IMR-90 (cell line): ENCODE results near the gene DRD4.

Source experiments
- BHLHE40 ChIP-seq: fragments of 150-350 bp; IDR thresholded peaks from 2 replicates; pipeline ENCODE4 v1.6.1; 2016; ENCODE audit warnings: mild to moderate bottlenecking, low read depth, low read length
- CEBPB ChIP-seq: IDR thresholded peaks from 2 replicates; pipeline ENCODE4 v1.6.1; 2012; ENCODE audit warnings: low read depth, low read length, improper control_type of control experiment
- CHD1 ChIP-seq: IDR thresholded peaks from 2 replicates; pipeline ENCODE4 v1.6.1; 2012; ENCODE audit warnings: low read depth, low read length, improper control_type of control experiment
- FOS ChIP-seq: fragments of 150-350 bp; IDR thresholded peaks from 2 replicates; pipeline ENCODE4 v1.6.1; 2016; ENCODE audit warnings: low read depth, low read length
- NFE2L2 ChIP-seq: fragments of 150-350 bp; IDR thresholded peaks from 2 replicates; pipeline ENCODE4 v1.6.1; 2016; ENCODE audit warnings: low read depth, mild to moderate bottlenecking, low read length
- POLR2A ChIP-seq: IDR thresholded peaks from 2 replicates; pipeline ENCODE4 v1.6.1; 2012; ENCODE audit warnings: mild to moderate bottlenecking, low read depth, low read length
- RAD21 ChIP-seq: IDR thresholded peaks from 2 replicates; pipeline ENCODE4 v1.6.1; 2012; ENCODE audit warnings: low read length, improper control_type of control experiment
- RCOR1 ChIP-seq: IDR thresholded peaks from 2 replicates; pipeline ENCODE4 v1.6.1; 2012; ENCODE audit warnings: mild to moderate bottlenecking, low read length, improper control_type of control experiment; ENCODE audit not compliant: insufficient replicate concordance
- RFX5 ChIP-seq: IDR thresholded peaks from 2 replicates; pipeline ENCODE4 v1.8.0; 2012; ENCODE audit warnings: low read depth, mild to moderate bottlenecking, low read length, moderate library complexity
- SMC3 ChIP-seq: fragments of 150-350 bp; IDR thresholded peaks from 2 replicates; pipeline ENCODE4 v1.6.1; 2016; ENCODE audit warnings: low read depth, mild to moderate bottlenecking, antibody characterized with exemption, low read length, moderate library complexity
- TF ChIP-seq, protein P1 (sequence below): conservative IDR thresholded peaks from 2 replicates; pipeline ENCODE4 v1.5.1; 2012; ENCODE audit warnings: mild to moderate bottlenecking, low read depth, low read length, improper control_type of control experiment
- TF ChIP-seq, protein P2 (sequence below): fragments of 150-350 bp; IDR thresholded peaks from 2 replicates; pipeline ENCODE4 v1.6.1; 2017; ENCODE audit warnings: mild to moderate bottlenecking, antibody characterized with exemption, low read length, low read depth

DNA sequence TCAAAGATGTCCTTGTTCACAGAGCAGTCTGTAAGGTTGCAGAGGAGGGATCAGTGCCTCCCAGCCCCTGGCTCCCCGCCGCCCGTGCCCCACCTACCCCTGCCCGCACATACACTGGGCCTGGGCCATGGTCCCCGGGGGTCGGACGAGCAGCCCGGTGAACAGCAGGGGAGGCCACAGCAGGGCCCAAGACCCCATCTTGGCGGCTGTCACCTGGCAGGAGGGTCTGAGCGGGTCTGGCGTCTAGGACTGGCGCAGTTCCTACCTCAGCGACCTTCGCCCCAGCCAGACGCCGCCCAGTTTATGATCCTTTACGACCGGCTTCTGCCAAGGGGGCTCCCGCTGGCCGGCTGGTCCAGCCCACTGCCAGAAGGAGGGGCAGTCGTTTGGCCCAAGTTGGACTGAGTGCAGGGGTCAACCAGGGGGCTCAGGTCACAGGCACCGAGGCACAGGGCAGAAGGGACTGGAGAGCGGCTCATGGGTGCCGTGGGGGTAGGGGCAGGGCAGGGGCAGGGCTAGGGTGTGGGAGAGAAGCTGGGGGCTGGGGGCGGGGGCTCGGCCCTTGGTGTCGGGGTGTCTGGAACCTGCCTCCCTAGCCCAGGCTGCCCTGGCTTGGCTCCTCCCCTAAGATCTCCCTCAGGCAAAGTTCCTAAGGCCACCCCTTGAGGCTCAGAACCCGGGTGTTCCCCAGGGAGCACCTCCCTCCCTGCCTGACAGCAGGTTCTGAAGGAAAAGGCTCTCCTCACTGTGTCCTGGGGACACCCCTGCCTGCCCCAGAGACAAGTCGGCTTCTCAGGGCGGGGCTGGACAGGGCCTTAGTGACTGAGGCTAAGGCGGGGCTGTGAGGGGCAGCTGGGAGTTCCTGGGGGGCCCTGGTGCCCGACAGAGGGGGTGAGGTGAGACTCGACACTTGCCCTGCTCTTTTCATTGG is 12.1 kb upstream of the DRD4 start, which contains the start of gene CDHR5:
- no peak for TF ChIP-seq CHD1
- TF ChIP-seq, protein P1, sequence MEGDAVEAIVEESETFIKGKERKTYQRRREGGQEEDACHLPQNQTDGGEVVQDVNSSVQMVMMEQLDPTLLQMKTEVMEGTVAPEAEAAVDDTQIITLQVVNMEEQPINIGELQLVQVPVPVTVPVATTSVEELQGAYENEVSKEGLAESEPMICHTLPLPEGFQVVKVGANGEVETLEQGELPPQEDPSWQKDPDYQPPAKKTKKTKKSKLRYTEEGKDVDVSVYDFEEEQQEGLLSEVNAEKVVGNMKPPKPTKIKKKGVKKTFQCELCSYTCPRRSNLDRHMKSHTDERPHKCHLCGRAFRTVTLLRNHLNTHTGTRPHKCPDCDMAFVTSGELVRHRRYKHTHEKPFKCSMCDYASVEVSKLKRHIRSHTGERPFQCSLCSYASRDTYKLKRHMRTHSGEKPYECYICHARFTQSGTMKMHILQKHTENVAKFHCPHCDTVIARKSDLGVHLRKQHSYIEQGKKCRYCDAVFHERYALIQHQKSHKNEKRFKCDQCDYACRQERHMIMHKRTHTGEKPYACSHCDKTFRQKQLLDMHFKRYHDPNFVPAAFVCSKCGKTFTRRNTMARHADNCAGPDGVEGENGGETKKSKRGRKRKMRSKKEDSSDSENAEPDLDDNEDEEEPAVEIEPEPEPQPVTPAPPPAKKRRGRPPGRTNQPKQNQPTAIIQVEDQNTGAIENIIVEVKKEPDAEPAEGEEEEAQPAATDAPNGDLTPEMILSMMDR, result no peak
- no peak for TF ChIP-seq RAD21
- TF ChIP-seq SMC3, result no peak
- TF ChIP-seq NFE2L2, result no peak
- no peak for TF ChIP-seq RFX5
- no peak for TF ChIP-seq POLR2A
- no peak for TF ChIP-seq RCOR1
- TF ChIP-seq FOS, result no peak
- no peak for TF ChIP-seq CEBPB
- TF ChIP-seq, protein P2, sequence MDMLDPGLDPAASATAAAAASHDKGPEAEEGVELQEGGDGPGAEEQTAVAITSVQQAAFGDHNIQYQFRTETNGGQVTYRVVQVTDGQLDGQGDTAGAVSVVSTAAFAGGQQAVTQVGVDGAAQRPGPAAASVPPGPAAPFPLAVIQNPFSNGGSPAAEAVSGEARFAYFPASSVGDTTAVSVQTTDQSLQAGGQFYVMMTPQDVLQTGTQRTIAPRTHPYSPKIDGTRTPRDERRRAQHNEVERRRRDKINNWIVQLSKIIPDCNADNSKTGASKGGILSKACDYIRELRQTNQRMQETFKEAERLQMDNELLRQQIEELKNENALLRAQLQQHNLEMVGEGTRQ, result no peak
- no peak for TF ChIP-seq BHLHE40
